Stimulated activated CD4-positive, alpha-beta T cell treated with anti-CD3 and anti-CD28 coated beads, Interleukin-1b, Interleukin-23, amount 100 ng/mL, for 4 hours (primary cell): ENCODE data around the gene AMMECR1.
"Not testable (repeated sequence)": the region's sequence is repeated elsewhere in the genome, so short reads cannot be mapped to it uniquely, and the experiment has no call there.

Experiments used
- DNase-seq, 2 donors: peaks; one replicate each; pipeline ENCODE4 v3.0.0-alpha.2; 2020; ENCODE audit warnings: low read depth in 2 of 2

The AMMECR1 gene

DNA sequence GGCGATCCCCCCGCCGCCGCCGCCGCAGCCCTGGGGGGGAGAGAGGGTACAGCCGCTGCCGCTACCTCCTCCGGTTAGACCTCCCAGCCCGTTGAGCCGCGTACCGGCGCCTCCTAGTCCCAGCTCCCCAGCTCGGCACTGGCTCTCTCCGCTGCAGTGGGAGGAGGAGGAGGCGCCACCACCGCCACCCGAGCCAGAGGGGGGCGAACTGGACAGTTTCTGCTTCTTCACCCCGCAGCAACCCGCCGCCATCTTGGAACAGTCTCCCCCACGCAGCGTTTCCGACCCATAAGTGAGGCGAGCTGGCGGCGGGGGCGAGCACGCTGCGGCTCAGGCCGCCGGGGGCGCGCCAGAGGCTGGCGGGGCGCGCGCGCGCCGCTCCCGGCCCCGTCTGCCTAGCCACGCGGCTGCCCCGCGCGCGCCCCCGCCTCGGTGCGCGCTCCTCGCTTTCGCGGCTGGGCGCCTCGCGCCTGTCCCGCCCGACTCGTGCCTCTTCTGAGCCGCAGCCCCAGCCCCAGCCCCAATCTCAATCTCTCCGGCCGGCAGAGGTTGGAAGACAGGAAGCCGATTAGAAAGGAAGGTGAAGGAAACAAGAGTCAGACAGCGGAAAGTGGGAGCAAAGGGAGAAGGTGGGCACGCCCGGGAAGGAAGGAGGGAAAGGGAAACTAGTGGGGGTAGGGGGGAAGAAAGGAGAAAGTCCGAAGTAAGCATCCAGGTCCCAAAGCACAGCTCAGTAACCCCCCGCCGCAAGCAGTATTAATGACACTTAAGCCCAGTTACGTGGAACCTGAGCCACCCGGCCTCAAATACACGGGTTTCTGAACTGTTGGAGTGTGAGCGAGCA is at the start of gene AMMECR1:
Gene AMMECR1 (minus strand): TSS at position 266 of the 844 bp plus-strand sequence. CDS start 14 bp downstream, at position 252.
- DNase-seq = peak; percentile 63 to 67

DNA sequence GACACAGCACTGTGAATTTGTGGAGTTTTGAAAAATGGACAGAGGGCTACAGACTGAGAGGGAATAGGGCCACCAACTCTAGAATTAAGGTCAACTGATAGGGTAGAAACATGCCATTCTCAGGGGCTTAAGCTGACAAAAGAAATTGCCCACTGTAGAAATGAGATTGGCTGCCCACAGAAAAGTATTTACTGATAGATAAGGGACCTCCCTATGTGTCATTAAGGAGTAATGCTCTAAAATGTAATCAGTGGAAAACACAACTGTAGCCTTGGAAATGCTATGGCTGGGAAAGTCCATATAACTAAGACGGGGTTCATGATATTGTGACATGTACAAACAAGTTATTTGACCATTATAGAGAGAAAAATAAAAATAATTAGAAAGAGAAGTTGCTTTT is 45.4 kb upstream of the AMMECR1 start:
- no peak for DNase-seq

DNA sequence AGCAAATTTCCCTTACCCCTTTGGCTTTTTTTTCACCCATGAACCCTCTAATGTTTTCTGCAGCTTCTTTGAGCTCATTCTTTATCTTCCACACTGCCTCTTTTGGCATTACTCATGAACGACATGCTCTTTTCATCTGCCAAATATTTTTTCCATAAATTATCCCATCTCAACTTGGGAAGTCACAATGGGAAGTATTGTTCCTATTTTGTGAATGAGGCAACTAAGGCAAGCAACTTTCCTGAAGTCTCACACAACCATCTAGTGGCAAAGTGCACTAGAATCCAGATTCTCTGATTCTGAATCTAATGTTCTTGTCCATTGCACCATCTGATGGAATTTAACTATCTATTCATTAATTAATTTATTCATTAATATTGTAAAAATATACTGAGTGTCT is 41.4 kb upstream of the AMMECR1 start:
- DNase-seq = no peak

DNA sequence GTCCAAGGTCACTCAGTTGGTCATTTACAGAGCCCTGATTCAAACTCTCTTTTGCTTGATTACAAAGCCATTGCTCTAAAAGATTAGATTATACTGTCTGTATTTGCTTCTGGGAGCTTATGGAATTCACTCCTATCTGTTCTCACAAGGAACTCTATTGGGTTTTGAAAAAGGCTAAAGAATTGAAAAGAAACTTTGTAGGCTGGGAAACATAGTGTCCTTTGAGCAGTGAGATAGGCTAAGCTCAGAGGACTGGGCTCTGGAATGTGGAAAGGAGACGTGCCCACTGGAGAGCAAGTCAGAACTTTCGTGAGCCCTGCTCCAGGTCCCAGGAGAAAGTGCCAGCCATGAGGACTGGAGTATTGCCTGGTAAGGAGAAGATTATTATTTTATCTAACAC is 40.7 kb upstream of the AMMECR1 start, which contains the start of gene RTL9:
Gene RTL9 (plus strand): TSS at position 301 of the 400 bp plus-strand sequence. CDS start 91,770 bp downstream, outside the sequence.
- no peak for DNase-seq

DNA sequence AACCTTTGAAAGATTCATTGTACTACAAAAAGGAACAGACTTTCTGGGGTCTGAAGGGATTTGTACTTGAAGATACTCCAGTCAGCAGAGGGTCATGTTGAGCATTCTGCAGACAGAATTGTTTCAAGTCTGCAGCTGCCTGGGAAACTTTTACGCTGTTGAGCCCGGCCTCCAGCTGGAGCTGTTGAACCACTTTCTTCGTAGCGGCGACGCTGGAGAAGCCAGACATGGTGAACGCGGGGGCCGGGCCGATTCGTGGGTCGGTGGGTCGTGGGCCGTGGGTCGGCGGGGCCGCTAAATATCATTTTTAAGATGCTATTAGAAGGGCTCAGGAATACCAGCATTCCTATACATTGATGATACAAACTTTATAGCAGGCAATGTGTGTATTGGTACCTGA is 28.8 kb upstream of the AMMECR1 start:
- DNase-seq = no peak

GRCh38 chrX:110341189-110342035 is 23.5 kb upstream of the AMMECR1 start:
- DNase-seq = no peak

DNA sequence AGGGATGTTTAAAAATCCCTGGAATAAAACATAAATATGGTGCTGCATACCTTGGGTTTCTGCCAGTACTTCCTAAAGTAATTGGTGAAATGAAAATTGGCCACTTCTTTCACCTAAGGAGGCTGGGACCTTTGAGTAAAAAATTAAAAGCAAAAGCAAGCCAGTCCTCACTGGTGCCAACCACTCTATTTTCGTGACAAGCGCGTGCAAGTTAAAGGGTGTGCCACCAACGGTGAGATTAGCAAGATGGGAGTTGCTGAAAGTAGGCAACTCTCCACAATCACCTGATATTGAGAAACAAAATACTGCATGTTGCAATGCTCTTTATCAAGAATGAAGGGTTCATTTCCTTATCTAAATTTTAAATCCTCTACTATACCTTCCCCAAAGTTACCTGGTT is 21.1 kb upstream of the AMMECR1 start:
- DNase-seq = no peak

DNA sequence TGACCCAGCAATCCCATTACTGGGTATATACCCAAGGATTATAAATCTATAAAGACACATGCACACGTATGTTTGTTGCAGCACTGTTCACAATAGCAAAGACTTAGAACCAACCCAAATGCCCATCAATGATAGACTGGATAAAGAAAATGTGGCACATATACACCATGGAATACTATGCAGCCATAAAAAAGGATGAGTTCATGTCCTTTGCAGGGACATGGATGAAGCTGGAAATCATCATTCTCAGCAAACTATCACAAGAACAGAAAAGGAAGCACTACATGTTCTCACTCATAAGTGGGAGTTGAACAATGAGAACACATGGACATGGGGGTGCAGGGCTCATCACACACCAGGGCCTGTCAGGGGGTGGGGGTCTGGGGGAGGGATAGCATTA is 15.6 kb upstream of the AMMECR1 start:
- DNase-seq = not testable (repeated sequence)

DNA sequence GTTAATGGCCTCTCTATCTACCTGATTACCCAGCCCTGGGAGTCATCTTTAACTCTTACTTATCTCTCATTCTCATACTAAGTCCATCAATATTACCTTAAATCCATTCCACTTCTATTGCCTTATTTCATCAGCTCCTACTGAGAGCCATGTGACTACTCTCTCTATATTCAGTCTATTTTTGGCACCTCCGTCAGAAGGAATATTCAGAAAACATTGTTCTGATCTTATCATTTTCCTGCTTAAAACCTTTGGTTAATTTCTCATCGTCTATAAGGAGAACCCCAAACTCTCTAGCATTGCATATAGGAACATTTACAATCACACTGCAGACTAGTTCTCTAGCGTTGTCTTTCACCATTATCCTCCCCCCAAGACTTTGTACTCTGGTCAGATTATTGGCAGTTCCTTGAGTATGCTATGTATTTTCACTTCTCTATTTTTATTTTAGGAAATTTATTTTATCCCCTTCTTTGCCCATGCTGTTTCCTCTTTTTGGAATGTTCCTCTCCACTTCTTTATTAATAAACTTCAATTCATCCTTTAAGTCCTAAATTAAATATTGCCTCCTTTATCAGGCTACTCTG is 13.7 kb upstream of the AMMECR1 start:
- no peak for DNase-seq

GRCh38 chrX:110328613-110329012 is 10.7 kb upstream of the AMMECR1 start:
- not testable (repeated sequence) for DNase-seq

DNA sequence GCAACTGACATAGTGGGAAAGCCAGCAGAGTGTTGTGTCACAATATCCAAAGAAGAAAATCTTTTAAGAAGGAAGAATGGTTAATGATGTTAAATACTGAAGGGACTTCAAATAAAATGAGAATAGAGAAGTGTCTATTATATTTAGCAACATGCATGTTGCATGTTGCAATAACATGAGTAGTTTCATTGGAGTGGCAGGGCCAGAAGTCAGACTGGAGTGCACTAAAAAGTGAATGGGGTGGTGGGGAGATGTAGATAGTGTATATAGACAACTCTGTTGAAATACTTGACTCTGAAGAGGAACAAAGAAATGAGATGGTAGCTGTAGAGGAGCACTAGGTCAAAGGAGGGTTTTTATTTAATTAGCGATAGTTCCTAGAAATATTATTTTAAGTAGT is 9.5 kb upstream of the AMMECR1 start:
- DNase-seq = no peak

DNA sequence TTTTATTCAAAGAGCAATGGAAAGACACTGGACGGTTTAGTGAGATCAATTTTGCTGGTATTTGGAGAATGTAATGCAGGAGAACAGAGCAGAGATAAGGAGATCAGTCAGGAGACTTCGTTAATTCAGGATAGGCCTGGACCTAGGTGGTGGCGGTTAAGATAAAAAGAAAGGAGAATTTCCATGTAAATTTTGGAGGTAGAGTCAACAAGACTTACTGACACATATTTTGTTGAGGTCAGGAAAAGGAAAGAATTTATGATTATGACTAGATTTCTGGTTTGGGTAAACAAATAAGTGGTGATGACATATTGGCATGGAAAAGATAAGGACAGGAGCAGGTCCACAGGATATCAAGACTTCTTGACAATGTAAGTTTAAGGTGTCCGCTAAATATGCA is 8.8 kb upstream of the AMMECR1 start:
- DNase-seq = no peak

DNA sequence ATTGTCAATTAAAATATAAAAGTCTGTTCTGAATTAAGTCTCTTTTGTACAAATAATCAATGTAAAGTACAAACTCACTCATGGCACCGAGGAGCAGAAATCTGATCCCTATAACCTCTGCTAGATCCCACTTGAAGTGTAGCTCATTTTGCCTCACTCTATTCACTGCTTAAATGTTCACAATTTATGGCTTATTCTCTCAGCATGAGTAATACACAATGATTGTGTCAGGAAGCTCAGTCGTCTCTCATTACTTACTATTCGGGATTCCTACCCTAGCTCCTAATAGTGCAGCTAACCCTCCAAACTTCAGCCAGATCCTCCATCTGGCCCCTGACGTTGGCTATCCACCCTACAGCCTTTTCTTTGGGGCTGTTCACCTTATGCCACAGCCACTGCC is 4.7 kb upstream of the AMMECR1 start:
- no peak for DNase-seq

DNA sequence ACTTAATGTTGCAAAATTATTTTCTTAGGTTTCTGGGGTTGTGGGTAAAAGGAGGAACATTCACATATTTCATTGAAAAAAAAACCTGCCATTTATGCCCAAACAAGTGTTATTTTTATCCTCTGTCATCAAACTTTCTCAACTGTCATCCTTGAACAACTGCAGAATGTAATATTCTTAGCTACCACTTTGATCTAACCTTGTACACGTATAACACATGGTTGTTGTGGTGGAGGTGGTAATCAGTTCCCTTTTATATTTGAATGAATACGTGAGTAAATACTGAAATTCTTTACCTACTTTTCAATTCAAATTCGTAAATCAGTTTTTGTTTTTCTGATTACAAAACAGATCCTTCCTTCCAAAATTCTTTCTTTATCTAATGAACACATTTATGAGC is 3.8 kb upstream of the AMMECR1 start:
- DNase-seq = no peak

- DNase-seq = no peak
Measured at GRCh38 chrX:110321081-110321480, 3.2 kb upstream of the AMMECR1 start.

DNA sequence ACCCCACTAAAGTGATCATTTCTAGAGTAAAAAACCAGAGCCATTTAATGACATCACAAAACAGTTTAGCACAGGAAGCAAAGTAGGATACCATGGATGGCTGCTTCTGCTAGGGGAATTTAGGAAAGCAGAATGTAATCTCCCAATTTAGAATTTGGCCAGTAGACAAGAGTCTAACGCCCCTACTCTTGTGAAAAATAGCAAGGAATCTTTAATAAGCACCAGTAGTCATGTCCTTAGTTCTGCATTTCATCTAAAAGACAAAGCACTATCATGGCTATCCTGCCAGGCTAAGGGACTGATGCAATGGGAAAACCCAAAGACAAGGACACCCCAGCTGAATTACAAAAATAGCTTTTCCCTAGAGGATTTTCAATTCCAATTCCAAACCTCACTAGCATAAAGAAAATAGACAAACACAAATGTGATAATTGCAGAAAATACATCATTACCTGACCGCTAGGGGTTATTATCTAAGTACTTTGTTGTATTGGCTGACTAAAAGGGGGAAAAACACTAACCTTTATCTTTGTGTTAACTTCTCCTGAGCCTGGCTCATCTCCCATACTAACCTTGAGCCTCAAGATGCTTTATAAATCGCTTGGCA is 2.6 kb upstream of the AMMECR1 start:
- no peak for DNase-seq

DNA sequence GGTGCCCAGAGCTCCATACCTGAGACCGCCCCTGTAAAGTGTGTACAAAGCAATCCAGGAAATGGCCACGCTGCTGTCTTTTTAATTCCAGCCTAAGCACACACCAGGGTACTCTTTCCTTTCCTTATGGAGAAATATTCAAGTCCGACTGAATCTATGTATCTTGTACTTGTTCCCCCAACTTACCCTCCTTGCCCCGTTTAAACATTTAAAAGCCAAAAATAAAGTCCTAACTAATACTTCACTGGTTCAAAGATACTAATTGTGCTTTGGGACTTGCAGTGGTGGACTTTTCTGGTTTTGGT is 731 bp upstream of the AMMECR1 start:
- DNase-seq = no peak

DNA sequence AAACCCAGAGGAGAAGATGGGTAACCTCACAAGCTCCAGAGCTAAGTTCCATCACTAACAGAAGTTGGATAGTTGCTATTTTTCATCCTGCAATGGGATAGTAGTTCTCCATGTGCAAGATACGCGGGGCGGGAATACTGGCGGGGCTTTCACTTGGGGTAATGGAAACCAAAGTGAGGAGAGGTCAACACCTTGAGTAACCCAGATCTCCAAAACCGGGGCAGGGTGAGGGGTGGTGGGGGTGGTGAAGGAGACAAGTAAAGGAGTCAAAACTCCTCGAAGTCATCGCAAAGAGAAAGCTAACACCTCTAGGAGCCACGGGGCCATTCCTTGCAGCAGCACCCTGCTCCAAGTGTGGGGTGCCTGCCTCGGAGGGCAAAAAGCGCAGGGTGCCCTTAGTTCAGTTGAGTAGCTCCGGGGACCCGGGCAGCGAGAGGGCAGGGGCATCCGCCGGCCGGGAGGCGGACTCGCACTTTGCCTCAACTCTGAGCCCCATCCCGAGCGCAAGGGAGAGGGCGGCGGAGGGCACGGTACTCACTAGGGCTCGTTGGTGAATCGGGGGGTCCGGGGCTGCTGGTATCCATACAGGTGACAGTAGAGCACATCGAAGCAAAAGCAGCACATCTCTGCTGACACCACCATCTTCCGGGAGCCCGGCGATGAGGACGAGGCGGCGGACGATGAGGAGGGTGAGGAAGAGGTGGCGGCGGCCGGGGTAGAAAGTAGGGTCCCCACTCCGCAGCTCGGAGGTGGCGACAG is 645 bp downstream of the AMMECR1 start:
- DNase-seq = peak; percentile 8 to 18

DNA sequence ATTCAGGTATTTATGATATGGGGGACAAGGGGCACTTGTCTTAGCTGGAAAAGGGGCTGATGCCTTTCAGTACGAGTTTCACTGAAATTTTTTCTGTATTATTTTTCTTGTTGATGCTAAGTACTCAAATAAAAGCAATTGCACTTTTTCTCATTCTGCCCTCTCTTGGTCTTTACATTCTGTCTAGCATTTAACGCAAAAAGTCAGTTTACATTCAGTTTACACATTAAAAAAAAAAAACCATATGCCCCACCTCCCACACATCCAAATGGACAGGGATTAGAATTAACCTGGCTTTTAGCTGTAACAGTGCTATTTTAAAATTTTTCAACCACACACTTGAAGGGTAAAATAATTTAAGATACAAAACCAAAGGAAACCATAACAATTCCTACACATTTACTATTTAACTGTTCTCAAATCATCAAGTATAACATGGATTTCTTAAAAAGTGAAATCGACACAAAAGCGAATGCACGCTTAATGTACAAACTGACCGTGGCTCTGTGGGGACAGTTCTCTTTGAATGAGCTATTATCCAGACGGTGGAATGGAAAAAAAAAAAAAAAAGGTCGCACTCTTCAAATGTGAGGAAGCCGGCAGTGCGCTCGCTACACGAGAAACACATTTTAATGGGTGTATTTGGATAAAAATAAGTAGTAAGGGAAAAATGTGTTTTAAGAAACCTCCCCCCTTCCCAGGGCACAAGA is 1.4 kb downstream of the AMMECR1 start:
- no peak for DNase-seq

DNA sequence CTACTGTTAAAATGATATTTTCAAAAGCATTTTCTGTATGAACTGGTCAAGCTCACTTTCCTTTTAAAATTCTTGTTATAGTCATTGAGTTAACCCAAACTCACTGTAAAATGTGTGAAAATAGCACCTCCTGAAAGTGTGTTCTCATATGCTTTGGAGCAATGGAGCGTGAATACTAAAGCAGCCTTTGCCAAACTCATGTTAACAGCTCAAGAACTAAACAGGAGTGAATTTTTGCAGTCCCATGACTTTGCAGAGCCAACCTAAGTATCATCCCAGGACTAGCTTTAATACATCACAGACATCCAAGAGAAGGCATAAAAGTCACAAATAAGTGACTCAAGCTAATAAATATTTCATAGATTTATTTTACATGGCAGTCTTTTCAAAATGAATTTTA is 2.3 kb downstream of the AMMECR1 start:
- no peak for DNase-seq
